NT2/D1 (cell line): ENCODE results near the gene MPPED1.

Source experiments
- SUZ12 ChIP-seq: IDR thresholded peaks from 2 replicates; pipeline ENCODE4 v1.6.1; 2011; ENCODE audit not compliant: insufficient read length, insufficient read depth; ENCODE audit errors: extremely low read depth
- YY1 ChIP-seq: IDR thresholded peaks from 2 replicates; pipeline ENCODE4 v1.6.1; 2011; ENCODE audit not compliant: insufficient read length, insufficient read depth
- ZNF274 ChIP-seq: IDR thresholded peaks from 2 replicates; pipeline ENCODE4 v1.6.1; 2011; ENCODE audit warnings: mild to moderate bottlenecking, low read depth, low read length

- TF ChIP-seq SUZ12 (no peak), YY1 (no peak), ZNF274 (no peak)
These were observed 12.9 kb upstream of the MPPED1 start for GRCh38 chr22:43398910-43399309.
